Measurements from ENCODE around the gene WWOX.

- TF ChIP-seq CTCF (optimal IDR thresholded peaks at IDR 0.05 in 1 of 3, IDR thresholded peaks at IDR 0.05 in 1 of 3, conservative IDR thresholded peaks at IDR 0.05 in 1 of 3; ENCODE audit: extremely low read depth in 1 of 3, insufficient read depth in 2 of 3, low read length in 3 of 3) (no peak), EZH2 (IDR thresholded peaks at IDR 0.05; ENCODE audit: low read length) (no peak)
Observed at GRCh38 chr16:78399384-78399783, 299.9 kb downstream of the WWOX start.

All from keratinocyte (primary cell).